ENCODE measurements around the gene TNFRSF8. TPM values are rescaled to one million over a fixed set of nuclear protein-coding genes. Genes with fewer than 3 reads are reported as not detected.

TNFRSF8 gene
- total and polyA plus RNA-seq, 2 of the 13 experiments (the other 11 are each of a cell fraction or from before 2014, with no cell fraction given), result not detected

DNA sequence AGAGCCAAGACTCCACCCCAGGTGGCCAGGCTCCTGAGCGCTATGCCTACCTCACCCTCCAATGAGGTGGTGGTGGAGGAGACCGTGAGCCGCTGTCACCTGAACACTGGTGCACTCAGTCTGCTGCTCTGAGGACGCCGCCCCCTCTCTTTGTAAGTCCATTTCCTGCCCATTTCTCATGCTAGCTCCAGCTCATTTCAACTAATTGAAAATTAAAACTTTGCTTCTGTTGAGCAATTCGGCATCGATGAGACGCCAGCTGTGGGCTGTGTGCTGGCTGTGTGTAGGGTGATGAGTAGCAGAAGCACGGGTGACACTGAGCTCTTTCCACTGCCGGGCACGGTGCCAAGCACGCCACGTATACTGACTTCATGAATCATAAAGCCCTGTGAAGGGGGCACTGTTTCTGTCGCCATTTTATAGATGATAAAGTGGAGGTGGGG is 114.9 kb downstream of the TNFRSF8 start:
- Histone ChIP-seq H3K36me3 (replicated peaks in 1 of 2; ENCODE audit: control insufficient read depth in 1 of 2, insufficient read depth in 2 of 2, low read length in 2 of 2) (no peaks in the 10 kb centered on the region), H3K4me3 (replicated peaks in 1 of 3; ENCODE audit: insufficient read depth in 1 of 3, low read depth in 2 of 3, low read length in 3 of 3) (no peak overlapping the region), H4K20me1 (ENCODE audit: insufficient read depth, low read length) (no peaks in the 10 kb centered on the region), H3K27me3 (ENCODE audit: control insufficient read depth in 1 of 2, insufficient read depth in 2 of 2, low read length in 2 of 2) (peaks cover 6 to 48% of the 10 kb centered on the region in 2 experiments; a peak in 4 of 5 replicates), H3K4me1 (ENCODE audit: insufficient read depth, low read length) (peaks cover 19% of the 10 kb centered on the region), H2AFZ (ENCODE audit: low read length) (no peak overlapping the region), H3K4me2 (ENCODE audit: low read depth, low read length) (no peak overlapping the region), H3K79me2 (ENCODE audit: insufficient read depth, low read length) (no peaks in the 10 kb centered on the region), H3K9me3 (ENCODE audit: low read length) (no peaks in the 10 kb centered on the region), H3K27ac (ENCODE audit: extremely low read length, insufficient read depth, low read length) (no peak overlapping the region), H3K9ac (ENCODE audit: insufficient read depth, low read depth, low read length) (no peak overlapping the region)
- DNase-seq (ENCODE audit: low spot score) (no peak), ATAC-seq (no peak), FAIRE-seq (no peak)
- BruUV-seq (replicated peaks), result no TSS peak
- TF ChIP-seq ETV5 (CRISPR knock-in tag; IDR thresholded peaks at IDR 0.05; ENCODE audit: borderline replicate concordance), result no peak
- no peak for TF ChIP-seq TFE3 (CRISPR knock-in tag; IDR thresholded peaks at IDR 0.05)
- TF ChIP-seq ZBTB21 (CRISPR knock-in tag; IDR thresholded peaks at IDR 0.05), result no peak
- TF ChIP-seq ZNF292 (CRISPR knock-in tag; IDR thresholded peaks at IDR 0.05; ENCODE audit: borderline replicate concordance, low read depth), result no peak
- TF ChIP-seq RORA (CRISPR knock-in tag; IDR thresholded peaks at IDR 0.05), result no peak
- TF ChIP-seq CBX2 (IDR thresholded peaks at IDR 0.05; ENCODE audit: low read depth, low read length), result no peak
- no peak for TF ChIP-seq CBX2 (CRISPR knock-in tag; IDR thresholded peaks at IDR 0.05; ENCODE audit: low read depth)
- TF ChIP-seq MNT (IDR thresholded peaks at IDR 0.05), result no peak
- TF ChIP-seq ZNF644 (CRISPR knock-in tag; IDR thresholded peaks at IDR 0.05; ENCODE audit: low read depth), result no peak
- no peak for TF ChIP-seq ZNF256 (CRISPR knock-in tag; conservative IDR thresholded peaks at IDR 0.05)
- TF ChIP-seq PAXIP1 (CRISPR knock-in tag; conservative IDR thresholded peaks at IDR 0.05), result no peak
- in situ Hi-C loops (cut with HindIII; ENCODE audit: extremely low pct_ligation_motif_present, low pct_unique_long_range_greater_than_20kb) (no loop called here), intact Hi-C loops (cut with micrococcal nuclease; ENCODE audit: unreplicated experiment) (no loop called here)
- CTCF ChIA-PET (ENCODE audit: low intra/inter-chr PET ratio, low total read pairs), result no interaction called here
- POLR2A ChIA-PET, result no interaction called here
- 20% methylated on average over 13 of the region's 14 CpGs for WGBS (ENCODE audit: low lambda C conversion rate)
